ENCODE data around the gene TRAM2. TPM values are rescaled to one million over a fixed set of nuclear protein-coding genes. Genes with fewer than 3 reads are reported as not detected.
A peak's percentile ranks its signal among the peaks of the same experiment; 100 is the strongest.

Gene TRAM2
- total RNA-seq, 1 experiment from 2014 or later, result 21.3 TPM

- Histone ChIP-seq H3K9me2 (ENCODE audit: insufficient read depth) (no peaks in the 10 kb centered on the region), H2AFZ (ENCODE audit: low read depth, low read length, poor library complexity, severe bottlenecking) (no peak overlapping the region), H3K79me2 (ENCODE audit: insufficient read depth, low read length) (peaks cover 34% of the 10 kb centered on the region), H3K36me3 (ENCODE audit: control insufficient read depth in 1 of 2, insufficient read depth in 2 of 2, low read length in 2 of 2) (no peaks in the 10 kb centered on the region), H3K4me2 (ENCODE audit: low read length) (peak overlapping the region; percentile 74), H3K4me1 (ENCODE audit: control insufficient read depth in 1 of 2, insufficient read depth in 2 of 2, low read length in 2 of 2) (peaks cover 11 to 34% of the 10 kb centered on the region in 2 experiments; a peak in 3 of 4 replicates), H3K27me3 (ENCODE audit: insufficient read depth, low read length) (no peaks in the 10 kb centered on the region), H4K20me1 (ENCODE audit: insufficient read depth) (no peaks in the 10 kb centered on the region), H3K27ac (ENCODE audit: low read depth, low read length) (peak overlapping the region; percentile 72), H3K9ac (ENCODE audit: low read length) (peak overlapping the region; percentile 88), H3K4me3 (replicated peaks in 1 of 2; ENCODE audit: low read depth in 1 of 2, low read length in 2 of 2) (peak overlapping the region; percentile 65 to 73), H3K9me3 (ENCODE audit: control insufficient read depth in 1 of 2, insufficient read depth in 1 of 2, low read depth in 1 of 2, low read length in 2 of 2) (no peaks in the 10 kb centered on the region)
- ChIA-PET CTCF (no interaction called here), POLR2A (no interaction called here), RAD21 (ENCODE audit: low non-redundant PET in 1 of 2, low total read pairs in 2 of 2, uncharacterized antibody in 2 of 2, unreplicated experiment in 2 of 2) (no interaction called here)
- intact Hi-C loops (cut with micrococcal nuclease), result loop anchor here (2.0 to 5.0 kb wide), 2 partner anchors 73 to 161 kb away; no protein-coding TSS in a partner anchor
- TF ChIP-seq FOSL1 (IDR thresholded peaks at IDR 0.05; ENCODE audit: low read depth), result no peak
- no peak for TF ChIP-seq SP1 (IDR thresholded peaks at IDR 0.05; ENCODE audit: low read depth)
- no peak for TF ChIP-seq CEBPB (IDR thresholded peaks at IDR 0.05; ENCODE audit: low read depth)
- no peak for TF ChIP-seq EZH2 (IDR thresholded peaks at IDR 0.05)
- TF ChIP-seq, protein P1, sequence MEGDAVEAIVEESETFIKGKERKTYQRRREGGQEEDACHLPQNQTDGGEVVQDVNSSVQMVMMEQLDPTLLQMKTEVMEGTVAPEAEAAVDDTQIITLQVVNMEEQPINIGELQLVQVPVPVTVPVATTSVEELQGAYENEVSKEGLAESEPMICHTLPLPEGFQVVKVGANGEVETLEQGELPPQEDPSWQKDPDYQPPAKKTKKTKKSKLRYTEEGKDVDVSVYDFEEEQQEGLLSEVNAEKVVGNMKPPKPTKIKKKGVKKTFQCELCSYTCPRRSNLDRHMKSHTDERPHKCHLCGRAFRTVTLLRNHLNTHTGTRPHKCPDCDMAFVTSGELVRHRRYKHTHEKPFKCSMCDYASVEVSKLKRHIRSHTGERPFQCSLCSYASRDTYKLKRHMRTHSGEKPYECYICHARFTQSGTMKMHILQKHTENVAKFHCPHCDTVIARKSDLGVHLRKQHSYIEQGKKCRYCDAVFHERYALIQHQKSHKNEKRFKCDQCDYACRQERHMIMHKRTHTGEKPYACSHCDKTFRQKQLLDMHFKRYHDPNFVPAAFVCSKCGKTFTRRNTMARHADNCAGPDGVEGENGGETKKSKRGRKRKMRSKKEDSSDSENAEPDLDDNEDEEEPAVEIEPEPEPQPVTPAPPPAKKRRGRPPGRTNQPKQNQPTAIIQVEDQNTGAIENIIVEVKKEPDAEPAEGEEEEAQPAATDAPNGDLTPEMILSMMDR (IDR thresholded peaks at IDR 0.05 in 2 of 3, conservative IDR thresholded peaks at IDR 0.05 in 1 of 3; ENCODE audit: borderline replicate concordance in 1 of 3, insufficient read depth in 1 of 3, low read depth in 2 of 3, low read length in 2 of 3), result no peak
- TF ChIP-seq REST (IDR thresholded peaks at IDR 0.05; ENCODE audit: low read depth), result no peak
- TF ChIP-seq TCF7L2 (IDR thresholded peaks at IDR 0.05; ENCODE audit: borderline replicate concordance, extremely low read depth, insufficient read depth, insufficient read length), result no peak
- TF ChIP-seq RAD21 (IDR thresholded peaks at IDR 0.05; ENCODE audit: low read depth), result no peak
- TF ChIP-seq, protein P2, sequence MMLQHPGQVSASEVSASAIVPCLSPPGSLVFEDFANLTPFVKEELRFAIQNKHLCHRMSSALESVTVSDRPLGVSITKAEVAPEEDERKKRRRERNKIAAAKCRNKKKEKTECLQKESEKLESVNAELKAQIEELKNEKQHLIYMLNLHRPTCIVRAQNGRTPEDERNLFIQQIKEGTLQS (IDR thresholded peaks at IDR 0.05), result no peak
- TSS peak; percentile 73 for BruUV-seq (replicated peaks)
- ATAC-seq (no peak), DNase-seq (ENCODE audit: low read depth, low spot score) (no peak)
Observed at GRCh38 chr6:52577778-52578463, 1.1 kb upstream of the TRAM2 start.
